ENCODE results near the gene MUSK.

Gene MUSK

GRCh38 chr9:110788871-110789270 lies 120.3 kb downstream of the MUSK start:
- no peak for DNase-seq (ENCODE audit: low spot score)
- in situ Hi-C loops (cut with MboI; ENCODE audit: low sequenced_read_pairs, unreplicated experiment) = no loop called here
- no peak for TF ChIP-seq CTCF (IDR thresholded peaks at IDR 0.05; ENCODE audit: borderline replicate concordance, control extremely low read depth, extremely low read depth, insufficient read depth, missing control alignments)

GRCh38 chr9:110797611-110798010 lies 129.0 kb downstream of the MUSK start:
- in situ Hi-C loops (cut with MboI; ENCODE audit: low sequenced_read_pairs, unreplicated experiment) = no loop called here
- TF ChIP-seq CTCF (IDR thresholded peaks at IDR 0.05; ENCODE audit: borderline replicate concordance, control extremely low read depth, extremely low read depth, insufficient read depth, missing control alignments) = no peak
- no peak for DNase-seq (ENCODE audit: low spot score)

- no peak for DNase-seq (ENCODE audit: low spot score)
- TF ChIP-seq CTCF (IDR thresholded peaks at IDR 0.05; ENCODE audit: borderline replicate concordance, control extremely low read depth, extremely low read depth, insufficient read depth, missing control alignments) = no peak
- in situ Hi-C loops (cut with MboI; ENCODE audit: low sequenced_read_pairs, unreplicated experiment) = no loop called here
These were observed 130.8 kb downstream of the MUSK start for GRCh38 chr9:110799396-110799795.

- no peak for DNase-seq (ENCODE audit: low spot score)
- TF ChIP-seq CTCF (IDR thresholded peaks at IDR 0.05; ENCODE audit: borderline replicate concordance, control extremely low read depth, extremely low read depth, insufficient read depth, missing control alignments) = no peak
- in situ Hi-C loops (cut with MboI; ENCODE audit: low sequenced_read_pairs, unreplicated experiment) = no loop called here
These were observed 132.8 kb downstream of the MUSK start for GRCh38 chr9:110801426-110801825.

GRCh38 chr9:110802416-110803035 lies 133.9 kb downstream of the MUSK start:
- no peak for DNase-seq (ENCODE audit: low spot score)
- no peak for TF ChIP-seq CTCF (IDR thresholded peaks at IDR 0.05; ENCODE audit: borderline replicate concordance, control extremely low read depth, extremely low read depth, insufficient read depth, missing control alignments)
- in situ Hi-C loops (cut with MboI; ENCODE audit: low sequenced_read_pairs, unreplicated experiment) = no loop called here

GRCh38 chr9:110807956-110808598 lies 139.5 kb downstream of the MUSK start:
- peak; percentile 22 for DNase-seq (ENCODE audit: low spot score)
- in situ Hi-C loops (cut with MboI; ENCODE audit: low sequenced_read_pairs, unreplicated experiment) = no loop called here
- no peak for TF ChIP-seq CTCF (IDR thresholded peaks at IDR 0.05; ENCODE audit: borderline replicate concordance, control extremely low read depth, extremely low read depth, insufficient read depth, missing control alignments)

All from GM13976 (cell line).